ENCODE measurements around the gene DNAL4.
"Not testable (repeated sequence)": the region's sequence is repeated elsewhere in the genome, so short reads cannot be mapped to it uniquely, and the experiment has no call there.

Gene DNAL4

GRCh38 chr22:38826801-38827200 is 32.9 kb upstream of the DNAL4 start:
- no peak for DNase-seq

GRCh38 chr22:38826386-38826785 is 32.4 kb upstream of the DNAL4 start:
- DNase-seq = no peak

DNA sequence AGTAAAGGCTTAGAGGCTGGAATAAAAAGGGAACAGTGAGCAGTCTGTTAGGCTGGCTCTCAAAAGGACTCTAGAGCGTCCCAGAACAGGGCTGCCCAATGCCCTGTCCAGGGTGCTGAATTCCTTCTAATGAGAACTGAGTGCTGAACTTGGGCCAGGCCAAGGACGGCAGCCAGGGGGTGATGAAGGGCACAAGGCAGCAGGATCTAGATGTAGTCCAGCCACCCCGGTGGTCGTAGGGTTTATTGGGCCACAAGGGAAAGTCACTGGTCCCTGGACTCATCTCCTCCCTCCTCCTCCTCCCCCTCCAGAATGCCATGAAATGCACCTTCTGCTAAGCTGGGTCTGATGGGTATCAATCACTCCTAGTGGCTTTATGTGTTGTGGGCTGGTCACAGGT is 30.6 kb upstream of the DNAL4 start:
- DNase-seq = peak; percentile 18 to 28

- DNase-seq = no peak
These were observed 29.7 kb upstream of the DNAL4 start for GRCh38 chr22:38823637-38824036.

- DNase-seq = no peak
These were observed 29.1 kb upstream of the DNAL4 start for GRCh38 chr22:38823076-38823475.

GRCh38 chr22:38820020-38820419 is 26.1 kb upstream of the DNAL4 start:
- DNase-seq = no peak

- no peak for DNase-seq
These were observed 25.5 kb upstream of the DNAL4 start for GRCh38 chr22:38819387-38819940.

GRCh38 chr22:38817196-38817595 is 23.3 kb upstream of the DNAL4 start:
- DNase-seq = no peak

DNA sequence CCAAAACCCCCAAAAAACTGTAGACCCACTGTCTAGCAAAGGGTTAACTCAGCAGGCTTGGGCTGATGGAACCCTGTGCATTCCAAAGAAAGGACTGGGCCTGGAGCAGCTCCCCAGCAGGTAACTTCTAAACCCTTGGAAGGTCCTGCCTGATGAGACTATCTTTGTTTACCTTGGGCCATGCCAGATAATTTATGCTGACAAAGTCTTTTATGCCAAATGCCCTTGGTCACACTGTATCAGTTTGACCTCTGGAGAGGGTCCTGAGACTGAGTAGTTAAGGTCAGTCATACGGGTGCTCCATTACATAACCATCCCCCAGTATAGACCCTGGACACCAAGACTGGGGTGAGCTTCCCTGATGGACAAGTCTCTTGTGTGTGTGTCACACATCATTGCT is 21.9 kb upstream of the DNAL4 start:
- no peak for DNase-seq

- no peak for DNase-seq
These were observed 17.3 kb upstream of the DNAL4 start for GRCh38 chr22:38811241-38811640.

GRCh38 chr22:38805041-38805593 is 11.2 kb upstream of the DNAL4 start:
- not testable (repeated sequence) for DNase-seq

DNA sequence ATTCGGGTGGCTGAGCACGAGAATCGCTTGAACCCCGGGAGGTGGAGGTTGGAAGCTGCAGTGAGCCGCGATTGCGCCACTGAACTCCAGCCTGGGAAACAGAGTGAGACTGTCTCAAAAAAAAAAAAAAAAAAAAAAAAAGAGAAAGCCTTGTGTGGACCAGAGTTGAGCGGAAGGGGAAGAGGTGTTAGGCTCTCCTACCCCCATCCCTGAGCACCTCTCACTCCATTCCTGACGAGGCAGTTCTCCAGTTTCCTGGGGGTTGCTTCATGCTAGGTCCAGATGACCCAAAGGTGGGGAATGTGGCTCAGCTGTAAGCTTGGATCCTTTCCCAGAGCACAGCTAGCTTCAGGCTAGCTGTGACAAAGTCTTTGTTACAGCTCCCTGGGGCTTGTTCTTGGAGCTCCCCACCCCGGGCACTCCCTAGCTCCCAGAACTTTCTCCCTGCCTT is 8.8 kb upstream of the DNAL4 start:
- DNase-seq = no peak

DNA sequence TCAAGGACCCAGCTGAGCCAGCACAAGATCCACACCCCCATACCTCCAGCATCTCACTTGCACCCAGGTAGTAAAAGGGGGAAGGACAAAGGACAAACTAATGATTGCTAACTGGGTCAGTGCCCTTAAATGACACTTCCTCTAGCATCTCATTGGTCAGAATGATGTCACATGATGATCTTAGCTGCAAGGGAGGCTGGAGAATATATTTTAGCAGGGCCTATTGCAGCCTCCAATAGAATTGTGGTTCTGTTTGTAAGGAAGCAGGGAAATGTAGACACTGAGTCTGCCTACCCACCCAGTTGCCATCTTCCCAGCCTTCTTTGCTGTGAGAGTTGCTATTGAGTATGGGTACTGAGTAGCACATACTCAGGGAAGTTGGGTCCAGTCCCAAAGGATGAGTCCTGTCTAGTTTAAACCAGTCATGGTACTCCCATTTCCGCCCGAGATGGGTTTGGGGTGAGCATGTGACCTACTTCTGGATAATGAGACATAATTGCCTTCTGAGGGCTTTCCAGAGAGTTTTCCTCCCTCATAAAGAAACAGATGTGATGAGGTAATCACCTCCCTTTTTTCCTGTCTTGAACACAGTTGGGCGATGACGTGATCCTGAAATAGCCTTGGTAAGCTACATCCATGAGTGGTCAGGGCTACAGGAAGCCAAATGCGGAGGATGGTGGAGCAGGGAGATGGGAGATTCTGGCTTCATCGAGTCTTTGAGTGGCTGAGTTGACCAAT is 5.5 kb upstream of the DNAL4 start:
- DNase-seq = no peak

- no peak for DNase-seq
These were observed 4.6 kb upstream of the DNAL4 start for GRCh38 chr22:38798496-38798895.

GRCh38 chr22:38796262-38796957 is 2.5 kb upstream of the DNAL4 start:
- no peak for DNase-seq

DNA sequence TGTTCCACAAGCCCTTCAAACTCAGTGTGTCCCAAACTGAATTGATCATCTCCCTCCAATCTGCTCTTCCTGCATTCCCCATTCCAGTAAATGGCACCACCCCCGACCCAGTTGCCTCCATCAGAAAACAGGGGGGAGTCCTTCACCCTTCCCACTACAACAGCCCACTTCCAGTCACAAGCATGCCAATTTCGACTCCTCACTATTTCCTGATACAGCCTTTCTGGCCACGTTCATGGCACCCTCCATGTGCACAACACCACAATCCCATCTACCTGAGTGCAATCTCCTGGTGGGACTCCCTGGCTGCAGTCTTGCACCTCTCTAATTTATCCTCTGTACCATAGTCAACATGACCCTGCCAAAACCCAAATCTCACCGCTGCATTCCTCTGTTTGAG is 1.6 kb upstream of the DNAL4 start:
- DNase-seq = no peak

GRCh38 chr22:38793317-38793716 is 626 bp downstream of the DNAL4 start:
- DNase-seq = no peak

- DNase-seq = no peak
These were observed 1.1 kb downstream of the DNAL4 start for GRCh38 chr22:38792833-38793232.

- DNase-seq = no peak
These were observed 4.3 kb downstream of the DNAL4 start for GRCh38 chr22:38789606-38790005.

DNA sequence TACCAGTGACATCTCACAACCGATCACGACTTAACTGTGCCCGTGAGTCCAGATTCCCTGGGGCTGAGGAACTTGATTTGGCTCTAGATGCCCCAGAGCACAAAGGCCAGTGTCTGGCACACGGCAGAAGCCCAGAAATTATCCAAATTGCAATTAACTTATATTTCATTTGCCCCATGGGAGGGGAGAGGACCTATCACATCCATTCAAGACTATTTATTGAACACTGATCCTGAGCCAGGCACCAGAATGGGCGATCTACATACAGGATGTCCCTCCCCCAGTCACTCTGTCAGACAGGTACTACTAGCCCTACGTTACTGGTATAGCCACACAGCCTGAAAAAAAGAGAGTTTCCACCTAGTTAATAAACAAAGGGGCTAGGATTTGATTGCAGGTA is 5.1 kb downstream of the DNAL4 start:
- DNase-seq = no peak

- DNase-seq = no peak
These were observed 5.7 kb downstream of the DNAL4 start for GRCh38 chr22:38788021-38788816.

- DNase-seq = no peak
These were observed 7.3 kb downstream of the DNAL4 start for GRCh38 chr22:38786631-38787030.

DNA sequence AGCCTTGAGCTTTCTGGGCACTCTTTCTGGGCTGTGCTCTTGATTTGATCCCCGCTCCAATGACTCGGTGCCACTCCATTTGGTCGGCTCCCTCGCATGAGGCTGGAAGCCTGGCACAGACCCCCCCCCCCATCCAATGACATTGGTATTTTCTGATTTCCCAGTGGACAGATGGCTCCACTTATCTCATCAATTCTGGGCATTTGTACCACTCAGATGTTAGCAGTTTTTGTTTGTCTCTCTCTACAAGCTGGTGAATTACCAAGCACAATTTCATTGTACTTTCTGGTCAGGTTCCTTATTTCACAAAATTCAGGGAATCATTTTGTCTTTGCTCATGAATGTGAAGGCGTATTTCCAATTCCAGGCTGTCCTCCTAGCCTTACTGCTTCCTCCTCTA is 9.1 kb downstream of the DNAL4 start:
- no peak for DNase-seq

Data from activated CD4-positive, alpha-beta T cell treated with anti-CD3 and anti-CD28 coated beads for 4 hours (primary cell).